HT1080 (cell line): ENCODE measurements around the gene FMNL2. TPM values are rescaled to one million over a fixed set of nuclear protein-coding genes. Genes with fewer than 3 reads are reported as not detected.

ENCODE experiments used
- DNase-seq: peaks from one replicate; pipeline ENCODE4 v3.0.0-alpha.2; 2015; ENCODE audit warnings: low read depth
- polyA plus RNA-seq, 2 experiments: library from polyadenylated mRNA; depleted of rRNA; stranded (reverse); fragments of >200 nt; gene quantifications; 2 replicates each; pipeline ENCODE4 v1.2.3, GENCODE V29; 2015
- total RNA-seq: library from RNA; depleted of rRNA; stranded (reverse); fragments of >200 nt; shearing (Covaris generic); gene quantifications from 2 replicates; pipeline ENCODE4 v1.2.3, GENCODE V29; 2014; rRNA removed

FMNL2 gene
- 40.1 and 42.6 TPM in 2 replicates for total RNA-seq
- polyA plus RNA-seq (2015; cell fraction: cytosol; rRNA removed): 55.1 and 68.8 TPM in 2 replicates
- 165 and 190 TPM in 2 replicates for polyA plus RNA-seq (2015; cell fraction: nucleus; rRNA removed)

DNA sequence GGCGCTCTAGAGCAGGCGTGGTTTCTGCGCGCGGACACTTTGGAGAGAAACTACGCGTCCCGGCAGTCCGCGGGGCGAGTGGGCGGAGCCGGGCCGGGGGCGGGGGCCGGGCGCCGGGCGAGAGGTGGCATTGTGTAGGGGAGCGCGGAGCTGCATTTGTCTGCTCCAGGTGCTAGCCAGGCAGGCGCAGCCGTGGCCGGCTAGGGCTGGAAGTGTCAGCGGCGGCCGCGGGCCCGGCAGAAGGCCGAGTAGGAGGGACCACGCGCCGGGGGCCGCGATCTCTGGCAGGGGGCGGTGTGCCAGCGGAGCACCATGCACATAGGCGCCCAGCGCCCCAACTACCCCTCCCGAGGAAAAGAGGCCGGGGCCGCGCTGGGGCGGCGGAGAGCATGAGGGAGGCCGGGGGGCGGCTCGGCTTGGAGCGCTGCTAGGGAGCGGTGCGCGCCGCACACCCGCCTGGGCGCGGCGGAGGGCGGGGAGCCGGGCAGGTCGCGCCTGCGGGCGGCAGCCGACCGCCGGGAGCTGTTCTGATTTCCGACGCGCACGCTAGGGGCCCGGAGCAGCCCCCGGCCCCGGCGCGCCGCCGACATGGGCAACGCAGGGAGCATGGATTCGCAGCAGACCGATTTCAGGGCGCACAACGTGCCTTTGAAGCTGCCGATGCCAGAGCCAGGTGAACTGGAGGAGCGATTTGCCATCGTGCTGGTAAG lies at the start of gene FMNL2:
Gene FMNL2 (plus strand): TSS at position 159 of the 710 bp plus-strand sequence.
- peak; percentile 80 for DNase-seq

DNA sequence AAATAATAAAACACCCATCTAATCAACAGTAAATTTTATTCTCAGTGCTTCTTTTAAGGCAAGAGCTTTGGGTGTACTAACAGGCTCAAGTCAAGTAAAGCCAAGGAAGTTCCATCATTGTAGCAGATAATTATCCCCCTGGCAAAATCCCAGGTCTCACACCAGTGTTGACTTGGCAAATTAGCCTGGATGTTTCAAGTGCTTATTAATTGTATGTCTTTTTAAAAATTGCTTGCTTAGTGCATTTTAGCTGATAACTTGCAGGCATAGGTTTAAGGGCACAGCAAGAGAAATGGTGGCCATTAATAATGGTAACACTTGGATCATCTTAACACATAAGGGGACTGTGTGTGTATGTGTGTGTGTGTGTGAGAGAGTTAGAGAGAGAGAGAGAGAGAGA lies 42.0 kb upstream of the FMNL2 start:
- DNase-seq: no peak

DNA sequence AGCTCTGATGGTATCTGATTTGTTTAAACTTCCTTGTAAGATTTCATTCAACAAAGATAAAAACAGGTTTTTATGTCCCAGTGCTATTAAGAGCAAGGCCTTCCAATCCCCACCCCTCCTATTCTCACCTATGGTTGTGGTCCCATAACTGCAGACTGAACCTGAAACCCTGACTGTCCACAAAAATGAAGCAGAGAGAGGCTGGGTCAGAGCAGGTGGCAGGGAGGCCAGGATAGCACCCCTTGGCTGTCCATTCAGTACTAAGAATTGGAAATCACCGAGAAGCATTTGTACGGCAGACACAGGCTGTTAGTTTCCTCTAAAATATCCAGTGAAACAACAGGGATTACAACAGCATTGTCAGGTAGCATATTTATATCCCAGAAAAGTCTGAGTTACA lies 37.3 kb upstream of the FMNL2 start:
- DNase-seq: no peak

DNA sequence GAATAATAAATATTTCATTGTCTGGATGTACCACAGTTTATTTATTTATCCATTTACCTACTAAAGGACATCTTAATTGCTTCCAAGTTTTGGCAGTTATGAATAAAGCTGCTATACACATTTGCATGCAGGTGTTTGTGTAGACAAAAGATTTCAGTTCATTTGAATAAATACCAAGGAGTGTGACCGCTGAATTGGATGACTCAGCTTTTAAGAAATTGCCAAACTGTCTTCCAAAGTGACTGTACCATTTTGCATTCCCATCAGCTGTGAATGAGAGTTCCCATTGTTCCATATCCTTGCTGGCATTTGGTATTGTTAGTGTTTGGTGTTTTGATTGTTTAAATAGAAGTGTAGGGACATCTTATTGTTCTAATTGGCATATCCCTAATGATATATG lies 36.2 kb upstream of the FMNL2 start:
- peak; percentile 72 for DNase-seq

DNA sequence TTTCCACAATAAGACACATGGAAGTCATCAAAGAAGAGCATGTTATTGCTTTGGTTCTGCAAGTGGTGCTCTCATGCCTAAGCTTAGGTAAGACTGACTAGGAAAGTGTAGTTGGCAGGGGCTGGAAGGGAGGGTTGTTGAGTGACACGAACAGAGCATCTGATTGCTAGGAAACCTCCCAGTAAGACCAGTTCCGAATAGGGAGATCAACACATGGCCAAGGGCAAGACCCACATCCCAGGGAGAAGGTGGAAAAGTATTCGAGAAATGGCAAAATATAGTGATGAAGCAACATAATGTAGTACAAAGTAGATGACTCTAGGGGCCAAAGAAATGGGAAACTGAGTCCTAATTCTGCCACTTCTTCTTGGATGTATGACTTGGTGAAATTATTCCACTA lies 33.8 kb upstream of the FMNL2 start:
- DNase-seq: no peak

DNA sequence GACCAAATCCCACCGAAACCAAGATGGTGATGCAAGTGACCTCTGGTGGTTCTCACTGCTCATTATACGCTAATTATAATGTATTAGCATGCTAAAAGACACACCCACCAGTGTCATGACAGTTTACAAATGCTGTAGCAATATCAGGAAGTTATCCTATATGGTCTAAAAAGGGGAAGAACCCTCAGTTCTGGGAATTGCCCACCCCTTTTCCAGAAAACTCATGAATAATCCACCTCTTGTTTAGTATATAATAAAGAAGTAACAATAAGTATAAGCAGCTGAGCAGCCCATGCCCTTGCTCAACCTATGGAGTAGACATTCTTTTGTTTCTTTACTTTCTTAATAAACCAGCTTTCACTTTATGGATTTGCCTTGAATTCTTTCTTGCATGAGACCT lies 31.0 kb upstream of the FMNL2 start:
- no peak for DNase-seq

DNA sequence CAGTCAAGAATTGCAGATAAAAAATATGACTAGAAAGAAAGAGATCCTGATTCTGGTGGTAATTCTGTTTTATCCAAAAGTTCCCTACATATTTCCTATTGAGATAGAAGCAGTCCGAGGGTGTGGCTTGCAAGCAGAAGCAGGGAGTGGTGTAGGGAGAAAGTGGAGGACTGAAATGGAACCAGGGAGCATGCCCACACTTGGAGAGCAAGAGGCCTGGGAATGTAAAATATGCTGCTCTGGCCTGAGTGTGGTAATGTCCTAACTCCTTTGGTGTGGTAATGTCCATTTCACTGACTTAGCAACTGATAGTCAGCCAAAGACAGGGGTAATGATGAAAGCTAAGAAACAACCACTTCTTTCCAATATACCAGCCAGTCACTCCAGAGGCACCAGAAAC lies 30.1 kb upstream of the FMNL2 start:
- no peak for DNase-seq

DNA sequence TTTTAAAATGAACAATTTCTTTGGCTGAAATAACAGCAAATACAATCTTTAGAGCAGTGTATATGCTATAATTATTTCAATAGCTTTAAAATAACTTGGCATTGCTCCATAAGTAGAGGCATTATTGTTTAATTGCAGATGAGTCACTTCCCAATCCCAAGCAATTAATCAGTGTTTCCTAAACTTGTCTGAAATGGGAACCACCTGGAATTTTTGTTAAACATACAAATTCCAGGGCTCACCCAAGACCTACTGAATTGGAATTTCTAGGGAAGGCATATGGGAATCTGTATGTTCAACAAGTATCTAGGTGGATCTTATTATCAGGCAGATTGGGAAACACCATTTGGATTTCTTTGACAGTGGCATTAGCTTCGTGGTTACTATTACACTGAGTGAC lies 27.1 kb upstream of the FMNL2 start:
- no peak for DNase-seq

DNA sequence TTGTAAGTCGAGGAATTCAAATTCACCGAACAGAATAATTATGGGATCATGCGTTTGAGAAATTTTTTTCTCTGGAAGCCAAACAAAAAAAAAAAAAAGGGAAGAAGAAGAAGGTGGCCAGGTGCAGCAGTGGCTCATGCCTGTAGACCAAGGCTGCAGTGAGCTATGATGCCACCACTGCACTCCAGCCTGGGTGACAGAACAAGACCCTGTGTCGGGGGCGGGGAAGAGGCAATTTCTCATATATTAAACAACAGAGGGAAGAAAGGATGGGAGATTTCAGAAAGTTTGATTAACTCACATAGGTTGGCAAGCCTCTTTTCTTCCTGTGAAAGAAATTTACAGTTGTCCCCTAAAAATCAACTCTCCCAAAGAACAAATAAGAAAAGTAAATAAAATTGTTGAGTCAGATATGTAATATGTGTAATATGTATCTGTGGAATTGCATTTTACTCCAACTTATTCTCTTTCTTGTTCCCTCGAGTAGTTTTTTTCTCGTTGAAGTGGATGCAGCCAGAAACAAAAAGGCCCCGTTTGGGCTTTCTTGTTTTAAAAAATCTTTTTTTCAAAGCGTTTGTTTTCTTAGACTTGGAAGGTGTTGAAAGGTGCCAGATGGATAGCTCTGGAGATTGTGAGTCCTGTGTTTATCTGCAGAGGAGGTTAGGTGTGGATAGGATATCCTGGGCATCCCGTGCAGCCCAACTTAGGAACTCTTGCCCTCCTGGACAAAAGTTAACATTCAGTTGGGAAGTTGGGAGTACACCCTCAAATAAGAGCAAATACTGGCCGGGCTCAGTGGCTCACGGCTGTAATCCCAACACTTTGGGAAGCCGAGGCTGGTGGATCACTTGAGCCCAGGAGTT lies 25.4 kb upstream of the FMNL2 start:
- DNase-seq: no peak

DNA sequence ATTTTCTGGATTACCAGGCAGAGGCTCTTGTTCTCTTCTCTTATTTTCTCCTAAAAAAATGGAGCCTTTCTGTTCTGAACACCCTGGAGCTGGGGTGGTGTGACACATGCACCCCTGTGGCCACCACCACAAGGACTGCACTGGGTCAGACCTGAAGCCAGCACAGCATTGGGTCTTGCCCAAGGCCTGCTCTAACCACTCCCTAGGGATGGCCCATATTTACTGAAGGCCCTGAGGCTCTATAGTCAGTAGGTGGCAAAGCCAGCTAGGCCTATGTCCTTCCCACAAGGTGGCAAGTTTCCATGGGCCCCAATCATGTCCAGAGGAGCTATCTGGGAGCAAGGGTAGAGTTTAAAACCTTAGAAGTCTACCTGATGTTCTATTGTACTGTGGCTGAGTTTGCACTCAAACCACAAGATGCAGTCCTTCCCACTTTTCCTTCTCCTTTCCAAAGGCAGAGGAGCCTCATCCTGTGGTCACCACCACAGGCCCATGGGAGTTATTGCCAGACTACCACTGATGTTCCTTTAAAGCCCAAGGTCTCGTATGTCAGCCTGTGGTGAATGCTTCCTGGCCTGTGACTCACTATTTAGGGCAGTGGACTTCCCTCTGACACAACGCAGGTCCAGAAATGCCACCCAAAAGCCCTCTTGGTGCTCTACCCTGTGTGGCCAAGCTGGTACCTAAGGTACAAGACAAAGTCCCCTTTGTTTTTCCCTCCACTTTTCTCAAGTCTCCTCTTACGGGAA lies 15.0 kb upstream of the FMNL2 start:
- peak; percentile 93 for DNase-seq

DNA sequence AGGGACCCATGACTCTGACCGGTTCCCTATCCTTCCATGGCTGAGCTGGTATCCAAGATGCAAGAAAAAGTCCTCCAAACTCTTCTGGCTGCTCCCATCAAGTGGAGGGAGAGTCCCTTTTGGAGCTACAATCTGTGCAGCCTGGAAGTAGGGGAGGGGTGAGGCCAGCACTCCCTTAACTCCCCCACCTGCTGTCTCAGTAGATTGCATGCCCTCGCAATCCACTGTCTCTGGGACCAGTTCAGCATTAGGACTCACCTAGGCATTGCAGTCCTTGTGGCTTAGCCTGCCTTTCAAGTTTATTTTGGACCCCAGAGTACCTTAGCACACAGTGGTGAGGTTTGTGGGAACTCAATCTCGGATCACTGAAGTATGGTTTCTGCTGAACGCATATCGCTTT lies 14.2 kb upstream of the FMNL2 start:
- no peak for DNase-seq

DNA sequence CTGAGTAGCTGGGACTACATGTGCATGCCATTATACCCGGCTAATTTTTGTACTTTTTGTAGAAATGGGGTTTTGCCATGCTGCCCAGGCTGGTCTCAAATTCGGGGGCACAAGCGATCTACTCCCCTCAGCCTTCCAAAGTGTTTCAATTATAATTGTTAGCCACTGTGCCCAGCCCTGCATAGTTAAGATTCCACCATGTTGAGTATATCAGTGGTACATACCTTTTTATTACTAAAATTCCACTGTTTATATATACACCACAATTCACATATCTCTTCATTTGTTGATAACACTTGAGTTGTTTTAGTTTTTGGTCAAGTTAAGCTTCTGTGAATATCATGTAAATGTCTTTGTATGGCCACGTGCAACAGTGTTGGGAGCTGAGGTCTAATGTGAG lies 12.8 kb upstream of the FMNL2 start:
- no peak for DNase-seq

DNA sequence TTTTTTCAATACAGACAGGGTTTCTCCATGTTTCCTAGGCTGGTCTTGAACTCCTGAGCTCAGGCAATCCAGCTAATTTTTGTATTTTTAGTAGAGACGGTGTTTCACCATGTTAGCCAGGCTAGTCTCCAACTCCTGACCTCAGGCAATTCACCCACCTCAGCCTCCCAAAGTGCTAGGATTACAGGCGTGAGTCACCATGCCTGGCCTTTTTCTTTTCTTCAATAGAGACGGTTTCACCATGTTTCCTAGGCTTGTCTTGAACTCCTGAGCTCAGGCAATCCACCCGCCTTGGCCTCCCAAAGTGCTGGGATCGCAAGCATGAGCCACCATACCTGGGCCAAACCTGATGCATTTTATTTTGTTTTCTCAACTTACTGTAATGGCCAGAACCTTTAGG lies 9.8 kb upstream of the FMNL2 start:
- peak; percentile 42 for DNase-seq

DNA sequence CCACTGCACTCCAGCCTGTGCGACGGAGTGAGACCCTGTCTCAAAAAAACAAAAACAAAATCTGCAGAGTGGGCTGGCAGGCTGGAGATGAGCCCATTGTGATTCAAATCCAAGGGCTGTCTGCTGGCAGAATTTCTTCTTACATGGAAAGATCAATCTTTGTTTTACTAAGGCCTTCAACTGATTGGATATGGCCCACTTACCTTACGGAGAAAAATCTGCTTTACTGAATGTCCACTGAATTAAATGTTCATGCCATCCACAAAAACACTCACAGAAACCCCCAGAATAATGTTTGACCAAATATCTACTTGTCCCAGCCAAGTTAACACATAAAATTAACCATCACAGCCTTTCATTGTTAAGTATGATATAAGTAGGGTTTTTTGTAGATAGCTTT lies 8.3 kb upstream of the FMNL2 start:
- DNase-seq: no peak

DNA sequence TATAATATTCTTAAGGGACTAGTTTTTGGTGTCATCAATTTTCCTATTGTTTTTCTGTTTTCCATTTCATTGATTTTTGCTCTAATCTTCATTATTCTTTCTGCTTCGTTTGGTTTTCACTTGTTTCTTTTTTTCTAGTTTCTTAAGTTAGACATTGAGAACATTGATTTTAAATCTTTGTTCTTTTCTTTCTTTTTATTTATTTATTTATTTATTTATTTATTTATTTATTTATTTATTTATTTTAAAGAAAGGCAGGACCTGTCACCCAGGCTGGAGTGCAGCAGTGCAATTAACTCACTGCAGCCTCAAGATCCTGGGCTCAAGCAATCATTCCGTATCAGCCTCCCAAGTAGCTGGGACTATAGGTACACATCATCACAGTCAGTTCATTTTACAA lies 7.0 kb upstream of the FMNL2 start:
- no peak for DNase-seq

DNA sequence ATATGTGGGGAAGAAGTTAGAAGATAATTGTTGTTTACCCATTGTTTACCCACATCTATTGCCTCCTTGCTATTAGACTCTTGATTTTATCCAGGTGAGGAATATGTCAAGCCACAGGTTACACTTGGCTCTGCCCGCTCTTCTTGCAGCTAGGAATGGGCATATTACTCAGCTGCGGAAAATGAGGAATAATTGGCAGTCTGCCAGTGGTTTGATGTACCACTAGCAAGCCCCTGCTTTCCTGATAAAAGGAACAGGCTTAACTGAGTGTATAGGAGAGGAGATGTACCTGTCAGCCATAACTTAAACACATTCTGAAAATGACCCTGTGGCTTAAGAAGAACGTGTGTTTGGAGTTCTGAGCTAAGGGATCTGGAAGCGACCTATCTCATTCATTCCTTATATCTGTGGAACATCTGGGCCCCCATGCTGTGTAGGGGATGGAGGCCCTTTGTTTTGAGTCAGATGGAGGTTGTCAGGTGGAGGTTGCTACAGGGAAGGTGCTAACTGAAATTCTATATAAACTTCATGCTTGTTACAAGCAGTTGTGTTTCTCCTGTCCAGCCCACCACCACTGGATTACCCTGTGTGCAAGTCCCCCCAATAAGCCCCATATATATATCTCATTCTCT lies 4.6 kb upstream of the FMNL2 start:
- peak; percentile 39 for DNase-seq

DNA sequence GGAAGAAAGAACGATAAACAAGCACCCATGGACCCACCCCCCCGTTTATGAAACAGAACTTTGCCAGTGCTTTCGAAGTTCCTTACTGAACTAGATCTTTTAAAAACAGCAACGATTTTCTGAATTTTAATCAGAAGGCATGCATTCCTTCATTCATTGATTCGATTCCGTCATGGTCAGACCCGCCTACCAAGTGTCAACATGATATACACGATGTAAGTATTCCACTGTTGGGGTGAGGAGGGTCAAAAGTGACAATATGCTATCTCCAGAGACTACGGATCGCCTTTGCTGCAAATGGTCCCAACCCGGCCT lies 316 bp upstream of the FMNL2 start:
- no peak for DNase-seq

DNA sequence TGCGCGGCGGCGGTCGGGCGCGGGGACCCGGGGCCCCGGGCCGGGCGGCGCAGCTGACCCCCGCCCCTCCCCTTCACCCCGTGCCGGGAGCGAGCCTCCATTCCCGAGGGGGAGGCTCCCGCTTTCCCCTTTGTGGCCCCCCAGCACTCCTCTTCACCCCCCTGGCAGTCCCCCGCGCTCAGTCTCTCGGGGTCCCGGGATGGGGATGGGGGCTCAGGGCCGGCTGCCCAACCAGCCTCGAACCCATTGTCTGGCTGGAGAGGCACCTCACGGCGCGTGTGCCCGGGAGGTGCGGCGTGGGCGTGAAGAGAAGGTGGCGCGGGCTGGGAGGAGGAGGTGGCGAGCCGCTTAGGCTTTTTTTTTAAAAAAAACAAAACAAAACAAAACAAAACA lies 748 bp downstream of the FMNL2 start:
- DNase-seq: no peak

DNA sequence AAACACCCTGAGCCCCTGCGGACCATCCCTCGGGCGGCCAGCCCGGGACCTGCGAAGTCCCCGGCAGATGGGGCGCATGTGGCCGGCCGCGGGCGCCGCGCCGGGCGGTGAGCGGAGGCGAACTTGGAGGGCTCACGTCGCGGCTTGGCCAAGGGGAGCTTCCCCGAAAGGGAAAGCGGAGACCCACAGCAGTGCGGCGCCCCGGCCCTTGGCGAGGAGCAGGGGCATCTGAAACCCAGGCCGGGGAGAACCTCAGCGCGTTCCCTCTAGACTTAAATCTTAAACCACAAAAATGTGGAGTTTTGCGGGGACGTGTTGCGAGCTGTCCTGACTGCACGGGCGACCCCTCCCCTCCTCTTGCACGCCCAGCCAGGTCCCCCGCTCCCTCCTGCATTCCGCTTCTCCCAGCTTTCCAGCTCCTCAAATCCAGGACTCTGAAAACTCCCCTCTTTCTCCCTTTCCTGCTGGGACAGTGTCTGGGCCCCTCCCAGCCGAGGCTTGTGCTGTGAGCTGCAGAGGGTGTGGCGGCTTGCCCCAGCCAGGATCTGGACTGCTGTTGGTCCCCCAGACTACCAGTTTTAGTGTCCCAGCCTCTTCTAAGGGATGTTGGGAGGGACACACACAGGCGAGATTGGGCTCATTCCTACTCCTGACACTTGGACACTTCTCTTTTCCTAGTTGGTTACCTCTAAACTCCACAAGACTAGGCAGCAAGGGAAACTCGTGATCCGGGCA lies 1.3 kb downstream of the FMNL2 start:
- DNase-seq: peak; percentile 67

DNA sequence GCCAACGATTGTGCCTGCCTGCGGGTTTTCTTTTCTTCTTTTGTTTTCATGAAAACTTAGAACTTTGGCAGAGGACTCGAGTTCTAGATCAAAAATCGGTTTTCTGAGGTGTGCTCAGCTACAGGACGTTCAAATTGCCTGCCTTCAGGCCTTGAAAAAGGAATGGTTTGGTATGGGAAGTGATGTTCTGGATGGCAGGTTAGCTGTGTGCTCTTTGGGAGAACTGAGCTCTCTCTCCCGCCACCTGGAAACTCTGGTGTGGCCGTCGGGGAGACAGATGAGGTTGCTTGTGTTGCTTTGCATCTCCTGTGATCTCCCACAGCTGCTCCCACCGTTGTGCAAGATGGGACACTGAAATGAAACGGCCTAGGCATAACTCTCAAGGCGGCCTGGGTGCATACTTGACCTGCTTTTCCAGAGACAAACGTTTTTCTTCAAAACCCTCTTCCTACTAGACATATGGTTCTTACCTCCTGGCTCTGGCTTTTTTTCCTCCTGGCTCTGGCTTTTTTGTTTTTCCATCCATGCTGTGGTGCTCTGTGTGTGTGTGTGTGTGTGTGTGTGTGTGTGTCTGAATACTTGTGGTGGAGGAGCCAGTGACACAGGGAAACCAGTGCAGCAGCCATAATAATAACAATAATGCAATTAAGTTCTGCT lies 2.0 kb downstream of the FMNL2 start:
- peak; percentile 46 for DNase-seq
